Measurements from ENCODE around the gene GSTCD.

GSTCD gene

DNA sequence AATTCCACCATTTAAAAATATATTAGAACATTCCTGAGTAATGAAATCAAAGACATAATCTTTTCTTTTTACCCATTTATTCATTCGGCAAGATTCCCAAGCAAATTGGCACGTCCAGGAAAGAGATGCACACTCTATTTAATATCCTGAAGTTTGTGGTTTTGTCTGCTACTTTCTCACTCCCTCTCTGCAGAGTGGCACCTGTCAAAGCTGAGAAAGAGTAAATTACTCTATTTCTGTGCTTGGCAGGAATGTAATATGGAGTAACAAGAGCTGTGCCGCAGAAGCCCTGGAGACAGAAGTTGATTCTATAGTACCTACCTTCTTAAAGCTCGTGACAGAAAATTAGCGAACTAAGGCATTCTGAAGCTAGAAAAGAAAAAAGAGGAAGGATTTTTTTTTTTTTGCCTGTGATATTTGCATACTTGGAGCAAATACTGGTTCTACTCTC lies 5.5 kb downstream of the GSTCD start:
- peaks cover 2% of the 10 kb centered on the region; the same call in 1 of the 2 replicates for H3K36me3 ChIP-seq (ENCODE audit: insufficient read depth, low read length)
- H3K4me2 ChIP-seq (ENCODE audit: low read length) = peak overlapping the region; percentile 77
- peaks cover 52% of the 10 kb centered on the region for H3K4me1 ChIP-seq (ENCODE audit: insufficient read depth, low read length, severe bottlenecking)
- peak overlapping the region; percentile 79 for H3K27ac ChIP-seq (ENCODE audit: low read depth, low read length, poor library complexity, severe bottlenecking)
- no peaks in the 10 kb centered on the region for H3K27me3 ChIP-seq (ENCODE audit: insufficient read depth, low read length)
- no peak for TF ChIP-seq EZH2 (IDR thresholded peaks at IDR 0.05; ENCODE audit: borderline replicate concordance, low read length)
- TF ChIP-seq, protein P1, sequence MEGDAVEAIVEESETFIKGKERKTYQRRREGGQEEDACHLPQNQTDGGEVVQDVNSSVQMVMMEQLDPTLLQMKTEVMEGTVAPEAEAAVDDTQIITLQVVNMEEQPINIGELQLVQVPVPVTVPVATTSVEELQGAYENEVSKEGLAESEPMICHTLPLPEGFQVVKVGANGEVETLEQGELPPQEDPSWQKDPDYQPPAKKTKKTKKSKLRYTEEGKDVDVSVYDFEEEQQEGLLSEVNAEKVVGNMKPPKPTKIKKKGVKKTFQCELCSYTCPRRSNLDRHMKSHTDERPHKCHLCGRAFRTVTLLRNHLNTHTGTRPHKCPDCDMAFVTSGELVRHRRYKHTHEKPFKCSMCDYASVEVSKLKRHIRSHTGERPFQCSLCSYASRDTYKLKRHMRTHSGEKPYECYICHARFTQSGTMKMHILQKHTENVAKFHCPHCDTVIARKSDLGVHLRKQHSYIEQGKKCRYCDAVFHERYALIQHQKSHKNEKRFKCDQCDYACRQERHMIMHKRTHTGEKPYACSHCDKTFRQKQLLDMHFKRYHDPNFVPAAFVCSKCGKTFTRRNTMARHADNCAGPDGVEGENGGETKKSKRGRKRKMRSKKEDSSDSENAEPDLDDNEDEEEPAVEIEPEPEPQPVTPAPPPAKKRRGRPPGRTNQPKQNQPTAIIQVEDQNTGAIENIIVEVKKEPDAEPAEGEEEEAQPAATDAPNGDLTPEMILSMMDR (IDR thresholded peaks at IDR 0.05; ENCODE audit: low read length) = no peak
- H3K9ac ChIP-seq (ENCODE audit: low read length) = peak overlapping the region; percentile 53; the same call in 1 of the 2 replicates
- peaks cover 56% of the 10 kb centered on the region for H3K79me2 ChIP-seq (ENCODE audit: insufficient read depth, low read length)
- no peaks in the 10 kb centered on the region for H4K20me1 ChIP-seq (ENCODE audit: insufficient read depth, low read length)
- peak overlapping the region; percentile 51 for H3K4me3 ChIP-seq (ENCODE audit: low read depth, low read length, poor library complexity, severe bottlenecking)
- no peak overlapping the region for H2AFZ ChIP-seq (ENCODE audit: low read length)
- no peaks in the 10 kb centered on the region for H3K9me2 ChIP-seq (ENCODE audit: low read depth, low read length)
- peaks cover 3% of the 10 kb centered on the region; the same call in 1 of the 2 replicates for H3F3A ChIP-seq (ENCODE audit: insufficient read depth, low read length)
- H3K9me3 ChIP-seq (ENCODE audit: low read length) = no peaks in the 10 kb centered on the region

DNA sequence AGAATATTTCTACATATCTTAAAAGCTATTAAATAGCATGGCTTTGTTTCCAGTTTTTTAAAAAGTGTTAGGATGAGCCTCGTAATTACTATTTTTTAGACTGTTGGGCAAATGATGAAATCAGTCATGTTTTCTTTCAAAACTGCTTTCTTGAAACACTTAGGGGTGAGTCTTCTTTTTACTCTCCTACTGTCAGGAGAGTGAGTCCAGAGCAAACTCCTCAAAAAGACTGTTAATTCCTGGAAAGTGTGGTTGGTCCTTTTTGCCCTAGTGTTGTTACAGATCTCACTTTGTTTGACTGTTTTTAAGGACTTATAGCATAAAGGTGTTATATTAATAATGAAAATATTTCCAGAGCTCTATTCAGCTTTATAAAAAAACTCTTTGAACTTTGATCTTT lies 6.3 kb downstream of the GSTCD start:
- peaks cover 45% of the 10 kb centered on the region for H3K4me1 ChIP-seq (ENCODE audit: insufficient read depth, low read length, severe bottlenecking)
- no peaks in the 10 kb centered on the region for H3K27me3 ChIP-seq (ENCODE audit: insufficient read depth, low read length)
- TF ChIP-seq EZH2 (IDR thresholded peaks at IDR 0.05; ENCODE audit: borderline replicate concordance, low read length) = no peak
- TF ChIP-seq, protein P1 (IDR thresholded peaks at IDR 0.05; ENCODE audit: low read length) = no peak
- H3K9me3 ChIP-seq (ENCODE audit: low read length) = no peaks in the 10 kb centered on the region
- peak overlapping the region; percentile 44; the same call in 1 of the 2 replicates for H3K4me2 ChIP-seq (ENCODE audit: low read length)
- H3K27ac ChIP-seq (ENCODE audit: low read depth, low read length, poor library complexity, severe bottlenecking) = peak overlapping the region; percentile 39
- H4K20me1 ChIP-seq (ENCODE audit: insufficient read depth, low read length) = no peaks in the 10 kb centered on the region
- peaks cover 47% of the 10 kb centered on the region for H3K79me2 ChIP-seq (ENCODE audit: insufficient read depth, low read length)
- H3K4me3 ChIP-seq (ENCODE audit: low read depth, low read length, poor library complexity, severe bottlenecking) = peak overlapping the region; percentile 10
- H3F3A ChIP-seq (ENCODE audit: insufficient read depth, low read length) = peaks cover 3% of the 10 kb centered on the region; the same call in 1 of the 2 replicates
- no peaks in the 10 kb centered on the region for H3K9me2 ChIP-seq (ENCODE audit: low read depth, low read length)
- no peak overlapping the region for H3K9ac ChIP-seq (ENCODE audit: low read length)
- peaks cover 8% of the 10 kb centered on the region; the same call in 1 of the 2 replicates for H3K36me3 ChIP-seq (ENCODE audit: insufficient read depth, low read length)
- no peak overlapping the region for H2AFZ ChIP-seq (ENCODE audit: low read length)

DNA sequence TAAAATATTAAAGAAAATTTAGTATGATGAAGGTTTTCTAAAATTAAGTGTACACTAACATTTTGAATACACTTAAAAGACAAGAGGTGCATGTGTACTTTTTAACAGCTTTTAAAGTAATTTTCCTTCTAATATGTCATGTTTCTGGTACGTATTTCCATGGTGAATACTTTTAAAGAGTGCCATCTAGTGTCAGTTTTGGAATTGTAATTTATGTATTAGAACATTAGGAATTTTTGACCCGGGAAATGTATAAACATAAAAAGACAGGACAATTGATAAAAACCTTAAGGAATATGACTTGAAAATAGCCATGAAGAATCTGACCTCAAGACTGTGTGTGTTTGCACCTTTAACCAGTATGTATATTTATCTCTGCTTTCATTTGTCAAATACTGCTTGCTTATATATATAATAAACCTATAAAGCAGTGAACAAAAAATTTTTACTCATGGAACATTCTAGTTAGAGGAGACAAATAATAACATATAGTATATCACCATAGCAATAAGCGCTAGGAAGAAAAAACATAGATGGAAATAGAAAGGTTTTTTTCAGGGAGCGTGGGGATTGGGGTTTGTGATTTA lies 7.2 kb downstream of the GSTCD start:
- Histone ChIP-seq H3K36me3 (ENCODE audit: insufficient read depth, low read length) (peaks cover 16% of the 10 kb centered on the region; the same call in 1 of the 2 replicates), H4K20me1 (ENCODE audit: insufficient read depth, low read length) (no peaks in the 10 kb centered on the region), H3K4me2 (ENCODE audit: low read length) (no peak overlapping the region), H3K9me3 (ENCODE audit: low read length) (no peaks in the 10 kb centered on the region), H2AFZ (ENCODE audit: low read length) (no peak overlapping the region), H3K79me2 (ENCODE audit: insufficient read depth, low read length) (peaks cover 39% of the 10 kb centered on the region), H3K9me2 (ENCODE audit: low read depth, low read length) (no peaks in the 10 kb centered on the region), H3K4me3 (ENCODE audit: low read depth, low read length, poor library complexity, severe bottlenecking) (no peak overlapping the region), H3F3A (ENCODE audit: insufficient read depth, low read length) (peaks cover 3% of the 10 kb centered on the region; the same call in 1 of the 2 replicates), H3K9ac (ENCODE audit: low read length) (no peak overlapping the region), H3K4me1 (ENCODE audit: insufficient read depth, low read length, severe bottlenecking) (peaks cover 36% of the 10 kb centered on the region), H3K27ac (ENCODE audit: low read depth, low read length, poor library complexity, severe bottlenecking) (no peak overlapping the region), H3K27me3 (ENCODE audit: insufficient read depth, low read length) (no peaks in the 10 kb centered on the region)
- TF ChIP-seq, protein P1 (IDR thresholded peaks at IDR 0.05; ENCODE audit: low read length) = peak; percentile 57
- TF ChIP-seq EZH2 (IDR thresholded peaks at IDR 0.05; ENCODE audit: borderline replicate concordance, low read length) = no peak

Data from OCI-LY1 (cell line).